Mammary epithelial cell (primary cell): ENCODE measurements around the gene COL4A4.

ENCODE experiments used
- EZH2 ChIP-seq: IDR thresholded peaks from 2 replicates; pipeline ENCODE4 v1.6.1; 2012; ENCODE audit warnings: low read length, inconsistent platforms, borderline replicate concordance
- TF ChIP-seq, protein P1 (sequence below), 2 donors: IDR thresholded peaks in 1 of 2; conservative IDR thresholded peaks in 1 of 2; 2 replicates each; pipeline ENCODE4 v1.5.1; 2011 to 2012; ENCODE audit warnings: inconsistent platforms in 2 of 2, low read length in 2 of 2, mild to moderate bottlenecking in 2 of 2, control low read depth in 1 of 2, low read depth in 1 of 2; ENCODE audit not compliant: insufficient read depth in 1 of 2; ENCODE audit errors: extremely low read depth in 1 of 2

DNA sequence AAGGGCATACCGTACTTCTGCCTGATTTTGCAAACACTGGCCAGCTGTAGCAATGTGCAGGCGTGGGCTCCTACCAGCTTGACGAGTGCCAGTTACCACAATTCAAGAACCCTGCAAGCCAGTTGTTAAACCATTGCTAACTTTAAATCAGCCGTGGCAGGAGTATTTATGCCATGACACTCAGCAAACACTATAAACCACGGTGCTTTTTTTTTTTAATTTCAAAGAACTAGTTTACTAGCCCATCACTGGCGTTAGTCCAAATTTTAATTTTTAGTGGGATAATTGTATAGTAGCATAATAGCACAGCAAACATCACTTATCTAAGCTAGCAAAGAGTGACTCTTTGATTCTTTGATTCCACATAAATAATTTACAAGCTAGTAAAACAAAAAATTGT, 111.1 kb downstream of the COL4A4 start:
- TF ChIP-seq, protein P1, sequence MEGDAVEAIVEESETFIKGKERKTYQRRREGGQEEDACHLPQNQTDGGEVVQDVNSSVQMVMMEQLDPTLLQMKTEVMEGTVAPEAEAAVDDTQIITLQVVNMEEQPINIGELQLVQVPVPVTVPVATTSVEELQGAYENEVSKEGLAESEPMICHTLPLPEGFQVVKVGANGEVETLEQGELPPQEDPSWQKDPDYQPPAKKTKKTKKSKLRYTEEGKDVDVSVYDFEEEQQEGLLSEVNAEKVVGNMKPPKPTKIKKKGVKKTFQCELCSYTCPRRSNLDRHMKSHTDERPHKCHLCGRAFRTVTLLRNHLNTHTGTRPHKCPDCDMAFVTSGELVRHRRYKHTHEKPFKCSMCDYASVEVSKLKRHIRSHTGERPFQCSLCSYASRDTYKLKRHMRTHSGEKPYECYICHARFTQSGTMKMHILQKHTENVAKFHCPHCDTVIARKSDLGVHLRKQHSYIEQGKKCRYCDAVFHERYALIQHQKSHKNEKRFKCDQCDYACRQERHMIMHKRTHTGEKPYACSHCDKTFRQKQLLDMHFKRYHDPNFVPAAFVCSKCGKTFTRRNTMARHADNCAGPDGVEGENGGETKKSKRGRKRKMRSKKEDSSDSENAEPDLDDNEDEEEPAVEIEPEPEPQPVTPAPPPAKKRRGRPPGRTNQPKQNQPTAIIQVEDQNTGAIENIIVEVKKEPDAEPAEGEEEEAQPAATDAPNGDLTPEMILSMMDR (conservative IDR thresholded peaks at IDR 0.05 in 1 of 2, IDR thresholded peaks at IDR 0.05 in 1 of 2; ENCODE audit: extremely low read depth in 1 of 2, insufficient read depth in 1 of 2, low read depth in 1 of 2, low read length in 2 of 2) = no peak
- TF ChIP-seq EZH2 = no peak
